OCI-LY3 (cell line): Measurements from ENCODE around the gene ARHGEF39.

ENCODE experiments used
- H2AFZ ChIP-seq: fragments of 200-600, 300-600 bp; shearing (Covaris generic); 2 replicates; pipeline ENCODE4 v1.6.0; 2014; ENCODE audit warnings: antibody characterized with exemption, low read depth, low read length
- H3K27ac ChIP-seq: fragments of 200-600, 300-600 bp; sonication (generic); 2 replicates; pipeline ENCODE4 v1.5.1; 2014; ENCODE audit warnings: mild to moderate bottlenecking, low read length, moderate library complexity, mixed read lengths
- H3K27me3 ChIP-seq: fragments of 200-600, 300-600 bp; sonication (generic); 2 replicates; pipeline ENCODE4 v1.6.1; 2014; ENCODE audit warnings: low read depth, low read length, mixed read lengths
- H3K36me3 ChIP-seq: fragments of 200-600, 300-600 bp; sonication (generic); replicated peaks from 2 replicates; pipeline ENCODE3; 2014; ENCODE audit warnings: low read depth, low read length, mixed read lengths
- H3K4me1 ChIP-seq: fragments of 300-600, 200-600 bp; sonication (generic); 2 replicates; pipeline ENCODE4 v1.6.1; 2014; ENCODE audit warnings: low read length, mixed read lengths
- H3K4me2 ChIP-seq: fragments of 200-600, 300-600 bp; sonication (generic); 2 replicates; pipeline ENCODE4 v1.6.1; 2014; ENCODE audit warnings: low read length, mixed read lengths
- H3K4me3 ChIP-seq: fragments of 300-600, 200-600 bp; sonication (generic); 2 replicates; pipeline ENCODE4 v1.5.1; 2014; ENCODE audit warnings: antibody characterized with exemption, mild to moderate bottlenecking, low read length, moderate library complexity
- H3K79me2 ChIP-seq: fragments of 300-600, 200-600 bp; shearing (Covaris generic); 2 replicates; pipeline ENCODE4 v1.6.1; 2014; ENCODE audit warnings: mild to moderate bottlenecking, low read length, mixed read lengths
- H3K9ac ChIP-seq: fragments of 300-600, 200-600 bp; shearing (Covaris generic); 2 replicates; pipeline ENCODE4 v1.6.0; 2014; ENCODE audit warnings: mild to moderate bottlenecking, low read length, moderate library complexity
- H3K9me3 ChIP-seq: fragments of 200-600, 300-600 bp; shearing (Covaris generic); 2 replicates; pipeline ENCODE4 v1.6.1; 2014; ENCODE audit warnings: low read length, mixed read lengths; ENCODE audit not compliant: insufficient read depth
- H4K20me1 ChIP-seq: fragments of 200-600, 300-600 bp; sonication (generic); 2 replicates; pipeline ENCODE4 v1.6.1; 2016; ENCODE audit warnings: low read length, mixed read lengths; ENCODE audit not compliant: insufficient read depth
- EZH2phosphoT487 ChIP-seq: fragments of 200-600 bp; shearing (Covaris generic); IDR thresholded peaks from 2 replicates; pipeline ENCODE4 v1.6.1; 2018; ENCODE audit warnings: antibody characterized with exemption, mixed run types, low read depth
- TF ChIP-seq, protein P1 (sequence below): fragments of 200-600, 300-600 bp; sonication (generic); IDR thresholded peaks from 2 replicates; pipeline ENCODE4 v1.5.1; 2014; ENCODE audit warnings: antibody characterized with exemption, low read length, low read depth

Gene ARHGEF39

DNA sequence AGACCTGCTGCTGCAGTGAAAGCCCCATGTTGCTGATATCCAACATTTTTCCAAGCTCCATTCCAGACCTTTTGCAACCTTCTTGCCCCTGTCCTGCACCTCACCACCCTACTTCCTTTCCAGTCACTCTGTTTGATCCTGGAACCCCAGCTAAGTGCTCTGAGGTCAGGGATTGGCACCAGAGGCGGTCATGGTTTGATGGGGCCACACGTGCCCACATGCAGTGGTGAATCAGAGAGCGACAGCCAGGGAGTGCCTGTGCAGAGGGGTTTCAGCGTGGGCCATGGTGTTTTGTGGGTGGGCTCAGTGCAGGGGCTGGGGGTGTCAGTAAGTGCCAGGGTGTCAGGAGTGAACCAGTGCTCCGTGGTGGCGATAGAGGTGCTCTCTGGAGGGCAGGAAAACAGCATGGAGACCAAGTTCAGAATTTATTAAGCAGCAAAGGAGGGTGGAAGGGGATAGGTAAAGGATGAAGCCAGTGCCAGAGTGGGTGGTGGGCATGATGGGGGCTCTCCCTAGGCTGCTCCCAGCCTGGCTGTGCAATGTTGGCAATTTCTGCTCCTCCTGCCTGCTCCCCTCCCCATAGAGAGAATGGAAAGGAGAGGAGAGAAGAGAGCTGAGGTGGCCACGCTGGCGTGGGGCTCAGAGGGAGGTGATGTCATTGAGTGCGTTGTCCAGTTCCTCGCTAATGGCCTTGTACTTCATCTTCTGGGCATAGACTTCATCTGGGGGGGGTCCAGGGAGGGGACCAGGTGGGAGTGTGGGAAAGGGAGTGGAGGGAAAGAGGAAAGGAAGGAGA lies 17.7 kb upstream of the ARHGEF39 start:
- H3K27ac ChIP-seq, result no peak overlapping the region
- no peaks in the 10 kb centered on the region for H3K27me3 ChIP-seq
- no peaks in the 10 kb centered on the region for H3K36me3 ChIP-seq
- no peaks in the 10 kb centered on the region for H4K20me1 ChIP-seq
- H3K4me1 ChIP-seq, result peaks cover 12% of the 10 kb centered on the region
- no peak overlapping the region for H2AFZ ChIP-seq
- H3K9me3 ChIP-seq, result no peaks in the 10 kb centered on the region
- TF ChIP-seq EZH2phosphoT487, result no peak
- TF ChIP-seq, protein P1, sequence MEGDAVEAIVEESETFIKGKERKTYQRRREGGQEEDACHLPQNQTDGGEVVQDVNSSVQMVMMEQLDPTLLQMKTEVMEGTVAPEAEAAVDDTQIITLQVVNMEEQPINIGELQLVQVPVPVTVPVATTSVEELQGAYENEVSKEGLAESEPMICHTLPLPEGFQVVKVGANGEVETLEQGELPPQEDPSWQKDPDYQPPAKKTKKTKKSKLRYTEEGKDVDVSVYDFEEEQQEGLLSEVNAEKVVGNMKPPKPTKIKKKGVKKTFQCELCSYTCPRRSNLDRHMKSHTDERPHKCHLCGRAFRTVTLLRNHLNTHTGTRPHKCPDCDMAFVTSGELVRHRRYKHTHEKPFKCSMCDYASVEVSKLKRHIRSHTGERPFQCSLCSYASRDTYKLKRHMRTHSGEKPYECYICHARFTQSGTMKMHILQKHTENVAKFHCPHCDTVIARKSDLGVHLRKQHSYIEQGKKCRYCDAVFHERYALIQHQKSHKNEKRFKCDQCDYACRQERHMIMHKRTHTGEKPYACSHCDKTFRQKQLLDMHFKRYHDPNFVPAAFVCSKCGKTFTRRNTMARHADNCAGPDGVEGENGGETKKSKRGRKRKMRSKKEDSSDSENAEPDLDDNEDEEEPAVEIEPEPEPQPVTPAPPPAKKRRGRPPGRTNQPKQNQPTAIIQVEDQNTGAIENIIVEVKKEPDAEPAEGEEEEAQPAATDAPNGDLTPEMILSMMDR, result no peak
- H3K4me3 ChIP-seq, result no peak overlapping the region
- no peak overlapping the region for H3K9ac ChIP-seq
- no peaks in the 10 kb centered on the region for H3K79me2 ChIP-seq
- H3K4me2 ChIP-seq, result no peak overlapping the region

DNA sequence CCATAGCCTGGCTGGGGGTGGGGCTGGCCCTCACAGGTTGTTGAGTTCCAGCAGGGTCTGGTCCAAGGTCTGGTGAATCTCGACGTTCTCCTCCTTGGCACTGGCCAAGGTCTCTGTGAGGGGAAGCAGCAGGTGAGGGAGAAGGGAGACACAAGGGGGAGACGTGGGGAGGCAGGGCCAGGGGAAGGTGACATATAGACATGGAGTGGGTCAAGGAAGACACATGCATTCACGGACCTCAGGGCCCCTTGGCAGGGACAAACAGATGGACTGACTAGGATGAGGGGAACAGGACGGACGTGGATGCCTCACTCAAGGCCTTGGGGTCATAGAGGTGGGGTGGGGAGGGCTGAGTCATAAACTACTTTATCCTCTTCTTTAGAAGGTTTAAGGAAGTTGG lies 17.1 kb upstream of the ARHGEF39 start:
- no peak for TF ChIP-seq EZH2phosphoT487
- TF ChIP-seq, protein P1, result no peak
- H3K27ac ChIP-seq, result no peak overlapping the region
- no peak overlapping the region for H2AFZ ChIP-seq
- no peak overlapping the region for H3K4me2 ChIP-seq
- no peaks in the 10 kb centered on the region for H3K79me2 ChIP-seq
- no peak overlapping the region for H3K9ac ChIP-seq
- no peak overlapping the region for H3K4me3 ChIP-seq
- H3K4me1 ChIP-seq, result peaks cover 12% of the 10 kb centered on the region
- no peaks in the 10 kb centered on the region for H3K36me3 ChIP-seq
- H3K27me3 ChIP-seq, result no peaks in the 10 kb centered on the region
- no peaks in the 10 kb centered on the region for H4K20me1 ChIP-seq
- no peaks in the 10 kb centered on the region for H3K9me3 ChIP-seq

DNA sequence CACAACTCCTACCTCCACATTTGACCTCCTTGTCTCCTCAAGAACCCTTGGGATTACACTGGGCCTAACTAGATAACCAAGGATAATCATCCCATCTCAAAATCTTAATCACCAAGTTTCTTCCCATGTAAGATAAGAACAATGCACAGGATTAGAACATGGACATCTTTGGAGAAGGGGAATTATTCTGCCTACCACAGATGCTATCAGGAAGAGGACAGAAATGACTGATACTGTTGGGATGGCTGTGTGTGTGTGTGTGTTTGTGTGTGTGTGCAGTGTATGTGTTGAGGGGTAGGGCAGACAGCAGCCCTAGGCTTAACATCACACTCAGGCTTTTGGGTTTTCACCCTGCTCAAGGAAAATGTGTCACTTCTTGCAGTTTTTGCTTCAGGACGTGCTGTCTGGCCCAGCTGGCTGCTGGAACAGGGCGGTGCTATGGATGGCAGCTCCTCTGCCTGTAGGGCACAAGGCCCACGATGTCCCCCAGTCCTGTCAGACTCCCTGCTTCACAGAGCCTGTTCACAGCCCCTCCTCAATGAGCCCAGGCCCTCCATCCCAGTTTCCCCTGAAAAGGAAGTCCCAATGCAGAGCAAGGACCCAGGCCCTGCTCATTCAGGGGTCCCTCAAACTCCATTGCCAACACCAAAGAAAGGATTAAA lies 16.5 kb upstream of the ARHGEF39 start:
- H3K27me3 ChIP-seq, result no peaks in the 10 kb centered on the region
- no peak overlapping the region for H3K4me2 ChIP-seq
- no peaks in the 10 kb centered on the region for H4K20me1 ChIP-seq
- H3K79me2 ChIP-seq, result no peaks in the 10 kb centered on the region
- H3K9me3 ChIP-seq, result no peaks in the 10 kb centered on the region
- TF ChIP-seq, protein P1, result no peak
- no peak for TF ChIP-seq EZH2phosphoT487
- no peaks in the 10 kb centered on the region for H3K36me3 ChIP-seq
- H3K27ac ChIP-seq, result no peak overlapping the region
- H3K9ac ChIP-seq, result no peak overlapping the region
- H2AFZ ChIP-seq, result no peak overlapping the region
- peaks cover 12% of the 10 kb centered on the region for H3K4me1 ChIP-seq
- no peak overlapping the region for H3K4me3 ChIP-seq

DNA sequence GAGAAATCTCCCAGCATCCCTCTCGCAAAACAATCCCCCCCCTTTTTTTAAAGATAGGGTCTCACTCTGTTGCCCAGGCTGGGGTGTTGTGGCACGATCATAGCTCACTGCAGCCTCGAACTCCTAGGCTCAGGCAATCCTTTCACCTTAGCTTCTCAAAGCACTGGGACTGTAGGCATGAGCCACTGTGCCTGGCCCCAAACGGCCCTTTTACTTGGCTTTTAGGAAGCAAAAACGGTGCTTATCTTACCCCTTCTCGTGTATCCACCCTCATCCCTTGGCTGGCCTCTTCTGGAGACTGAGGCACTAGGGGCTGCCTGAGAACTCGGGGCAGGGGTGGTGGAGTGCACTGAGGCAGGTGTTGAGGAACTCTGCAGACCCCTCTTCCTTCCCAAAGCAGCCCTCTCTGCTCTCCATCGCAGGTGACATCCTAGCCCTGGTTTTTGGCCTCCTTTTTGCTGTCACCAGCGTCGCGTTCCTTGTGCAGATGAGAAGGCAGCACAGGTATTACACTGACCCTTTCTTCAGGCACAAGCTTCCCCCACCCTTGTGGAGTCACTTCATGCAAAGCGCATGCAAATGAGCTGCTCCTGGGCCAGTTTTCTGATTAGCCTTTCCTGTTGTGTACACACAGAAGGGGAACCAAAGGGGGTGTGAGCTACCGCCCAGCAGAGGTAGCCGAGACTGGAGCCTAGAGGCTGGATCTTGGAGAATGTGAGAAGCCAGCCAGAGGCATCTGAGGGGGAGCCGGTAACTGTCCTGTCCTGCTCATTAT lies 15.5 kb upstream of the ARHGEF39 start:
- Histone ChIP-seq H2AFZ (no peak overlapping the region), H3K79me2 (no peaks in the 10 kb centered on the region), H3K9me3 (no peaks in the 10 kb centered on the region), H4K20me1 (no peaks in the 10 kb centered on the region), H3K27ac (no peak overlapping the region), H3K4me2 (no peak overlapping the region), H3K36me3 (no peaks in the 10 kb centered on the region), H3K27me3 (no peaks in the 10 kb centered on the region), H3K9ac (no peak overlapping the region), H3K4me1 (peaks cover 12% of the 10 kb centered on the region), H3K4me3 (no peak overlapping the region)
- TF ChIP-seq, protein P1, result no peak
- no peak for TF ChIP-seq EZH2phosphoT487
